Measurements from ENCODE around the gene CEP128.

The CEP128 gene

DNA sequence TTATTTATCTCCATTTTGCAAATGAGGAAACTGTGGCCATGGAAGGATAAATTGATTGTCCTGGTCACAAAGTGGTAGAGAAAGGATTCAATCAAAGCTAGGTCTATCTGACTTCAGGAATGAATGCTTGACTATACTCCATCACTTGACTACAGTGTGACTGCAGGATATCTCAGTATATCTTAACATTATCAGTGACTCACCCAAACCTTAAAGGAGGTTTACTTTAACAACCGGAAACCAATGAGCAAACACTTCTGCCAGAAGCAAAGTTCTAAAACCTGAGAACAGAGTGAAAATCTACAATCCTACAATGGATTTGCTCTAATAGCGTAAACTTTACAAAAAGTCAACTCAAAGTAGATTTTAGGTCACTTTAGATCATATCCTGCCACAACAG lies 277.0 kb downstream of the CEP128 start:
- DNase-seq (ENCODE audit: low spot score), result no peak

DNA sequence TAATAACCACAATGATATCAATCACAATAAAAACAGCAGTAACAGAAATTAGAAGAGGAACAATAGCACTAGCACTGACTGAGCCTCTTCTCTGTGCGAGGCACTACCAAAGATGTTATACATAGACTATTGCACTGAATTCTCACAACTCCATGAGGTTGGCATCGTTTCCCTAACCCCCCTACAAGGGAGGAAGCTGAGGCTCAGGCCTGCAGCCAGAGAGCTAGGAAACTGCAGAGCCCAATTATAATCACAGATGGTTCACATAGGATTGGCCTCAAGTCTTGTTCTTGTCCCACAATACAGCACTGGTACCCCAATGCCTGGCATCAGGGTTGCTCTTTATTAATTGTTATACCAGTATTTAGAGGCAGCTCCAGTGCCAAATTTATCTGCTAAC lies 278.0 kb downstream of the CEP128 start:
- DNase-seq (ENCODE audit: low spot score), result no peak

DNA sequence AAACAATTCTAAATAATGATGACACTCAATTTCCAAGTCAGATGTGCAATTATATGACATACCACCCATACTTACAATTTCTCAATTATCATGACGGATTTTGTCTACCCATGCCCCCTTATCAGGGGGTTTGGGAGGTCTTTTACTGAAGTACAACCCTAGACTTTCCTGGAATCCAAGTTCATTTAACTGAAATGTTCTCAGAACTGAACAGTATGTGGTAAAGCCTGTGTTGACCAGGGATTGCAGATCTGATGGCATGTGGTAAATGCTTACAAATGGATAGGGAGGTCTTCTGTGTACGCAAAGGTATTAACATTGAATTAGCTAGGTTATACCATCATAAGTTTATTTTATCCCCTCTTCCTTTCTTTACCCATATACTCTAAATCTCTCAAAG lies 281.8 kb downstream of the CEP128 start:
- no peak for DNase-seq (ENCODE audit: low spot score)

DNA sequence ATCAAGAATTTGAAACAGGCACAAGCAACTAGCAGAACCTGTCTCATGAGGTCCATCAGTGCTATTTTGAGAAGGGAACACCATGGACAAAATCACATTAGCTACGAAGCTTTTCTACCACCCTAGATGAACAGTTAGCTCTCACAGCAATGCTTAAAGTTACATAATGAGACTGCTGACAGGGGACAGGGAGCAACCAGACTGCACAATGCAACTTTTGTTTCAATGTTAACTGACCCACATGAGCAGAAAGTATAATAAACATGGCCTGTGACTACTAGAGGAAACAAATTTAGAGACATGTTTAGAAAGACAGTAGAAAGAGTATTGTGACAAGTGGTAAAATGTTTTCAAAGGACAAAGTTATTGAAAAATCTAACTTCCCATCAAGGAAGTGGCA lies 282.8 kb downstream of the CEP128 start:
- DNase-seq (ENCODE audit: low spot score), result no peak

DNA sequence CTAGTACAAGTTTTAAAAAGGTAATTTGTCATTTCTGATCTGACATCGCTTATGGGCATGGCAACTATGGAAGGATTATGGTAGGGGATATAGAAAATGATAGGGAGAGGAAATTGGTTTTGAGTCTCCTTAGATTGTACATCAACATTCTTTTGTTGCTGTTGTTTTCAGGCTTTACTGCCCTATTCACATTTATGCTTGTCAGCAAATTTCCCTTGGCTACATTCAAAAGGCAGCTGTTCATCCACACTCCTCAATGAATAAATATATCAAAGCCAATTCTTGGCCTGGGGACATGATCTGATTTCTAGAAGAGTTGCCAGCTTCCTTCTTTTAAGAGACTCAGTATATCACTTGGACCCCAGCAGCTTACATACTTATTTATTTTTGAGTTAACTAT lies 283.4 kb downstream of the CEP128 start:
- no peak for DNase-seq (ENCODE audit: low spot score)

DNA sequence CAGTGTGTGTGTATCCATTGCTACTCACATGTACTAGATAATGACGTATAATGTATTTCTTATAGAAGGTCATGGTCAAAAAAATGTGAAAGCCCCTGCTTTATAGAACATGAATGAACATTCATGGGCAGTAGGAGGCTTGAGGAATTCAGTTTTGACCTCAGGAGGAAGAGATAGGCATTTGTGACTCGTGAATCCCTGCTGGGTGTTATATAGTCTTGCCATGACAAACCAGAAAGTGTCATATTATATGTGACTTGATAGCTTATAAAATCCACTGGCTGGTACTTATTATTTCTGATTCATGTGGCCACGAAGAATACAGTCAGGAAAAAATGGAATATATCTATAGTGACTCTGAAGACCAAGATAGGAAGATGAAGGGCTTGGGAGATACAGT lies 287.6 kb downstream of the CEP128 start:
- no peak for DNase-seq (ENCODE audit: low spot score)

DNA sequence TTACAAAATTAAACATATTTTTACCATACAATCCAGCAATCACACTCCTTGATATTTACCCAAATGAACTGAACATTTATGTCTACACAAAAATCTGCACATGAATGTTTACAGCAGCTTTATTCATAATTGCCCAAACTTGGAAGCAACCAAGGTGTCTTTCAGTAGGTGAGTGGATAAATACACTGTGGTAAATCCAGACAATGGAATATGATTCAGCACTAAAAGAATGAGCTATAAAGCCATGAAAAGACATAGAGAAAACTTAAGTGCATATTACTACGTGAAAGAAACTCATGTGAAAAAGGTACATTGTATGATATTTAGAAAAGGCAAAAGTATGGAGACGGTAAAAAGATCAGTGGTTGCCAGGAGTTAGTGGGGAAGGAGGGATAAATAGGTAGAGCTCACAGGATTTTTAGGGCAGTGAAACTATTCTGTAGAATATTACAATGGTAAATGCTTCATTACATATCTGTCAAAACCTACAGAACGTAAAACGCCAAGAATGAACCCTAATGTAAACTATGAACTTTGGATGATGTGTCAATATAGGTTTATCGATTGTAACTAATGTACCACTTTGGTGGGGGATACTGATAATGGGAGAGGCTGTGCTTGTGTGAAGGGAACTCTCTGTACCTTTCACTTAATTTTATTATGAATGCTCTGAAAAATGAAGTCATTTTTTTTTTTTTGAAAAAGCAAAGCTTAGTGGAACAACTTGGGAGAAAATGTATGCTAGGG lies 295.7 kb downstream of the CEP128 start:
- no peak for DNase-seq (ENCODE audit: low spot score)

DNA sequence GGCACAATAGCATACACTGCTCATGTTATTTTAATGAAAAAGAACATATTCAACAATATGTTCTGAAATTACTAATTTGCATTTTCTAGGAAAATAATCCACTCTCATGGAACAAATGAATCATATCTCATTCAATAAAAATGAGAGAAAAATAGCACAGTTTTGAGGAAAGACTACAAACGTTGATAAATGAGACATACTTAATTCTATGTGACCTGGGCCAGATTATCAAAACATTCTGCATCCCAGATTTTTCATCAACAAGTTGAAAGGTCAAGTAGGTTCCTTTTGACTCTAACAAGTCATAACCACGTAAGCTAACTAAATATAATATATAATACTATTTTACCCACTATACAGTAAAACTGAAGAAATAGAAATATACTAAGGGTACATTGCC lies 296.7 kb downstream of the CEP128 start:
- DNase-seq (ENCODE audit: low spot score), result no peak

DNA sequence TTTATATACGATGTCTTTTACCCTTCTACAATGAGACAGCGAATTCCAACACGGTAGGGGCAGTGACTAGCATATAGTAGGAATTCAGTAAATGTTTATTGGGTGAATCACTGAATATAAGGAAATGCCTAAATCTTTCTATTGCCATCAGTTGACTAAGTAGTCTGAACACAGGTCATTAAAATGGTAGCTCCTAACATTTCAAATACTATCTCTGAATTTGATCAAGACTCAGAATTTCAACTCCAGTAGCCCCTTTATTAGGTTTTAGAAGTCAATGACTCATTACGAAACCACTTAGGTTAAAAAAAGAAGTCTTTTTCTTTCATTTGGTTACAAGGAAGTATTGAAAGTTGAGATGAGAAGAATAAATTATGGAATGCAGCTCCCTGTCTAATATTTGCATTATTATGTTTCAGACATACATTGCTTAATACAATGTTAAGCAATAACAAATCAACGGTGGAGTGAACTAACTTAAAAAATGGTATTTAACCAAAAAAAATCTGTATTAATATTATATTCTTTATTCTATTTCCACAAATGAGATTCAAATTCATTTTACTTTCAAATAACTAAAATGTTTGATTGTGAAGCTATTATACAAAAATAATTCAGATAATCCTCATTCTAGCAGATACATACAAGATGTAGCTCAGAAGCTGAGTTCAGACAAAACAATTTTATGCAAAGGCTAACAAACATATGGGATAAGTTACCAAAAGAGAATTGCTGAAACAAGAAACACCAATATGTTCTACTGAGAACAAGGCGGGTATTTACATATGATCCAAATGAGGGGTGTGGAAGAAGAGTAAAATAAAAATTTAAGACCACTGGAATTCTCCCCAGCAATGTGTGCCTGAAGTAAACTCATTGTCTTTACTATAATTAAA lies 302.7 kb downstream of the CEP128 start:
- DNase-seq (ENCODE audit: low spot score), result peak; percentile 5

DNA sequence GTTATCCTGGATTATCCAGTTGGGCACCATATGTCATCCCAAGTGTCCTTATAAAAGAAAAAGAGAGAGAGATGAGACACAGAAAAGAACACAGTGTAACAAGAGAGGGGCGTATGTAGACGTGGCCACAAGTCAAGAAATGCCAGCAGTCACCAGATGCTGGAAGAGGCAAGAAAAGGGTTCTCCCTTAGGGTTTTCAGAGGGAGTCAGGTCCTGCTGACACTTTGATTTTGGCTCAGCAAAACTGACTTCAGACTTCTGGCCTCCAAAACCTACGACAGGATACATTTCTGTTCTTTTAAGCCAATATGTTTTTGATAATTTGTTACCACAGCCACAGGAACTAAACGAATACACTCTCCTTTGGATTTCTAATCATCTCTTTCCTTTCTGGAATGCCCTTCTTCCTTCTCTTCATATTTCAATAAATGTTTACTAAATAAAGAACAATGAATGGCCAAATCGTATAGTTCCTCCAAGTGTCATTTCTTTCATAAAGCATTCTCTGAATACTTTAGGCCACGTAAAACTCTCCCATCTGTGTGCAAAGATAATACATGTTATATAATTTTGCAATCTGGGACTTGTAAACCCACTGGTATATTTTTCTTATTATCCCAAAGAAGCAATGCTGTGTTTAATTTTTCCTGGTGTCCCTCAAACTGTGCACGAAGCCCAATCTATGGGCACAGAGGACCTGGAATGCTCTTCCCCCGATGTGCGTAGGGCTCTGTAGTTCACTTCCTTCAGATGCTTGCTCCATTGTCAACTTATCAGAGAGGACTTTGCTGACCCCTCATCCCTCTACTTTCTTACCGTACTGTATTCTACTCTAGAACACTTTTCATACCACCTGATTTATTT lies 303.6 kb downstream of the CEP128 start:
- peak; percentile 6 for DNase-seq (ENCODE audit: low spot score)

DNA sequence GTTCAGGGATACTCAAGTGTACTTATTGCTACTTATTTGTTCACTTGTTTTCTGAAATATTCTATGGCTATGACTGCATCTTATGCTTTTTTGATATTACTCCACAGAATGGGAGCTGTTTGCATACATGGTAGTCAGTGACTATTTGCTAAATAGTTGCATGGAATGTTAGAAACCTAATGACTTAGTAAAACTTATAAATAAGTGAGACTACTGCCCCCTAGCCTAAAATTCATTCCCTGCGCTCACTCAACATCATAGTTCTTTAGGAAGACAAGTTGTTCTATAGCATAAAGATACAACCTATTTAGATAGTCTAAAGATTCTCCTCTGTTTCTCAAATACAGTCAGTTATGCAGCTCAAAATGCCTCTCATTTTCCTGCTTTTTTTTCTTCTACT lies 305.5 kb downstream of the CEP128 start:
- DNase-seq (ENCODE audit: low spot score), result no peak

DNA sequence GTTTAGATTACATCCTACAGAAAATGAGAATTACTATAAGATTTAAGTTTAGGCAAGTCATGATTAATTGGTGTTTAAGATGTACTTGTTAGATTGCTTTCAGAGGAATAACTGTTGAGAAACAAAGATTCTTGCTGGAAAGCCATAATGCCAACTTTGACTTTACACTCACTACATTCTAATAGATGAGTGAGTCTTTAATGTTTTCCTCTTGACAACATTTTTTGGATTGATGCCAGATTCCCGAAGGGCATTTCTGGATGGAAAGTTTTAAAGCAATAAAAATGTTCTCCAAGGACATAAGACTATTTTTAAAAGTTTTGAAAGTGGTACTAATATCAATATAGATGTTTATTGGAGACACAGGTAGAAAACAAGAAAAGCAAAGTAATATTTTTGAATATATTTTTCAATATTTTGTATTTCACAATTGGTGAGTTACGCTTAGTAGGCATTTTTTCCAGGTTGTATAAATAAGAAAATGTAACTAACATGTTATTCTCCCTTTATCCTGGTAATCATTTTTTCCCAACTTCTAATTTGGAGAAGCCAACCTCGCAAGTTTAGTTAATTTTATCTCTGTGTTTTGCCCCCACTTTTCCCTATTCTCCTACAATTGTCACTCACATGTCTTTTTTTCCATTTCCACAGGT lies 307.3 kb downstream of the CEP128 start:
- DNase-seq (ENCODE audit: low spot score), result peak; percentile 8

DNA sequence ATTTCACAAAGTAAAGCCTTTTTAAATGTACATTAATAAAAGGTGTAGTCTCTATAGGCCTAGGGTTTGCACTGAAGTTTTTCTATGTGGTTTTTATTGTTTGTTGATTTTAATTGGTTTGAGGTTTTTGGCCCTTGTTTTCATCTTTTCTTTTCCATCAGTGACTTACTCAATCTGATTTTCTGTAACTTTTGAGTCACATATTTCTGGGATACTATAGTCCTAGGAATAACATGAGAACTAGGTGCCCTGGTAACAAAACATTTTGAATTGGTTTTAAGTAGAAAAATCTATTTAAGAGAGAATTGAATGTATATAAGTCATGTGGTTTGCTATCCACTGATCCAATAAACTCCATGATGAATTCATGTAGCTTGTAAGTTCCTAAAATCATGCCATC lies 311.9 kb downstream of the CEP128 start:
- DNase-seq (ENCODE audit: low spot score), result no peak

DNA sequence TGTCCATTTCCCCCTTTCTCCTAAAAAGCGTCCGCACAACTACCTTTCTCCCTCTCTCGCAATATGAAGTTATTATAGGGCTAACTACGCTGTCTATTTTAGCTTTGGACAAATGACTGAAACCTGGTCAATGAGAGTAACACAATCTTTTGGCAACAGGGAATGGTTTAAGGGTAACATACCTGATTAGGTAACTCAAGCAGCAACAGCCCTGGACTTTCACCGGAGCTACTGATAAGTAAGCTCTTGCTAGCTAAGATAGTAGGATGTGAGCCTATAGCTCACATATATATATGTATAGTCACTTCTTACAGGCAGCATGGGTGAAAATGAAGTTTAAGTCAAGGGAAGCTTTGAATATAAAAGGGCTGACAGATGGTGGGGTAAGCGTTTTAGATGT lies 313.0 kb downstream of the CEP128 start:
- no peak for DNase-seq (ENCODE audit: low spot score)

DNA sequence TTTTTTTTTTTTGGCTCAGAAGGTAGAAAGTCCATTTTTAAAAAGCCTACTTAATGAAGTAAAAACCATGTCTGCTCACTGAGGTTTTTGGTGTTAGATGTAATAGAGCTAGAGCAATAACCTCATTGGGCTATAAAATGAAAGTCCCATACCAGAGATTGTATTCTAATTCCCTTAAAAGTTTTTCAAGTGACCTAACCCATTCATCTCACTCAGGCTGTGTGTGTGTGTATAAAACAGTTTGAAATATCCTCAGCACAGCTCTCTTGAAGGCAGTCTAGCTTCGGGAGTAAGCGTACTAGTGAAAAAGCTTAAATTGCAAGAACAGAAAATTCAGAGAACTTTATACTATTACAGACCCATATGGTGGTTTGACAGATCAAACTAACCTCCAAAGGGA lies 313.8 kb downstream of the CEP128 start:
- no peak for DNase-seq (ENCODE audit: low spot score)

DNA sequence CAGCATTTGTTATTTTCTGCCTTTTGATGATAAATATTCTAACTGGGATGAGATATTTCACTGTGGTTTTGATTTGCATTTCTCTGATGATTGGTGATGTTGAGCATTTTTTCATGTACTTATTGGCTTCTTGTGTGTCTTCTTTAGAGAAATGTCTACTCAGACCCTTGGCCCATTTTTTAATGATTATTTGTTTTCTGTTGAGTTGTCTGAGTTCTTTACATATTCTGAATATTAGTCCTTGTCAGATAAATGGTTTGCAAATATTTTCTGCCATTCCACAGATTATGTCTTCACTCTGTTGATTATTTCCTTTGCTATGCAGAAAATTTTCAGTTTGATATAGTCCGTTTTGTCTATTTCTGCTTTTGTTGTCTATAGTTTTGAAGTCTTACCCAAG lies 317.0 kb downstream of the CEP128 start:
- DNase-seq (ENCODE audit: low spot score), result no peak

DNA sequence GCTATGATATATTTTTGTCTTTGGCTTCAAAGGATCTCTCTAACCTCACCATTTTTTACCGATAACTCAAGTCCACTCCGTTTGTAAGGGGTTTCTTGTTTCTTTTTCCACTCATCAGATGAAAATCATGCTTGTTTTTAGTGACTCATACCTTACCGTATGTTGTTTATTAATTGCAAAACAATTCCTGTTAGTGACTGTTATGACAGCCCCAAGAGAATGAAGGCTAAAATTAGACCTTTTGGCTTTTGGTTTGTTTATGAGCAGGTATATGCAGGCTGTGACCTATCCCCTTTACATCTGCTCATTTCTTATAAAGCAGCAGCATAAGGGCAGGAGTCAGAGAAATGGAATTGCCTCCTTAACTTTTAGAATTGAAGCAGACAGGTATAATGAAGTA lies 319.8 kb downstream of the CEP128 start:
- DNase-seq (ENCODE audit: low spot score), result peak; percentile 21

DNA sequence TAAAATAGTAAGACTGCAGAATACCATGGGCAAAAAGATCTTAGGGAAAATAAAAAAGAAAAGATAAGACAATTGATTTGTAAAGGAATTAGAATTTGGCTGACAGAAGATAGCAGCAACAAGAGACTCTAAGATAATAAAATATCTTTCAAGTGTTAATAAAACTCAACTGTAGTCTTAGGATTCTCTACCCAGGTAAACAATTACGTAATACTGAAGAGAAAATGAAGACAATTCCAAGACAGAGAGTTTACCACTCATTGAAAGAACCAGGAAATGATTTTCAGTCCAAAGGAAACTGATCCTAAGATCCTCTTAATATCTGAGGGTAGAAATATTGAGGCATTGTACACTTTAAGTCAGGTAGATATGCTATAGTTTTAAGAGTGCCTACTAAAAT lies 321.1 kb downstream of the CEP128 start:
- no peak for DNase-seq (ENCODE audit: low spot score)

DNA sequence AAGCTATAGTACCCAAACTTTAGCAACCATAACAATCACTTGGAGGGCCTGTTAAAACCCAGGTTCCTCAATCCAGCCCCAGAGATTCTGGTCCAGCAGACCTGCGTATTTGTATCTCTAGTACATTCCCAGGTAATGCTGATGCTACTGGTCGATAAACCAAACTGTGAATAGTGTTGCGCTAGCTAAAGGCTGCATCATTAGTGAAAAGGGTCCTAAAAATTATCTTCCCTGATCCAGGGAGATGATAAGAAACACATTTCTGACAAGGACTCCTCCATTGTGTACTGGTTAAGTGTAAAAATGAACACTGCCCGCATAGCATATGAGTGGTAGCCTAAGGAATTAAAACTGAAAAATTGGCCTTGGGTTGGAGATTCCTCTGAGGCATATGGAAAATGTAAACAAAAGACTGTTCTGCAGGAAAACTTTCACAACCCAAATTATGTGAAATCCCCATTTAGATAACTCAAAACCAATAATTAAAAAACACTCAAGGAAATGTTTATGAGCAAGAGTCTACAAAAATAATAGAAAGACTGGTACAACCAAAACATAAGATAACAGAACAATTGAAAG lies 322.7 kb downstream of the CEP128 start:
- DNase-seq (ENCODE audit: low spot score), result no peak

DNA sequence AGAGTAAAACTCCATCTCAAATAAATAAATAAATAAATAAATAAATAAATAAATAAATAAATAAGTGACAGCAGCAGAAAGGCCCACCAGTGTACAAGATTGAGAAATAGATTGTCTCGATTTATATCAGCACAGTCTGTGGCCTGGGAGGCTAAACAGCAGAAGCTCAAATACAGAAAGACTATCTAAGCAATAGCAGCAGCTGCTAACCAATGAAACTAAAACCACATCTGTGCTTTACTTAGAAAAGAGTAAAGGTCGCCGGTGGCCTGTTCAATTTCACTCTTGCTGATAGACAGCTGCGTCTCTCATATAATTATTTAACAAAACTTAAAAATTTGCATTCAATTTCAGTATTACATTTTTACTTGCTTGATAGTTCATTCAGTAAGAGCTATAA lies 325.7 kb downstream of the CEP128 start:
- DNase-seq (ENCODE audit: low spot score), result no peak

DNA sequence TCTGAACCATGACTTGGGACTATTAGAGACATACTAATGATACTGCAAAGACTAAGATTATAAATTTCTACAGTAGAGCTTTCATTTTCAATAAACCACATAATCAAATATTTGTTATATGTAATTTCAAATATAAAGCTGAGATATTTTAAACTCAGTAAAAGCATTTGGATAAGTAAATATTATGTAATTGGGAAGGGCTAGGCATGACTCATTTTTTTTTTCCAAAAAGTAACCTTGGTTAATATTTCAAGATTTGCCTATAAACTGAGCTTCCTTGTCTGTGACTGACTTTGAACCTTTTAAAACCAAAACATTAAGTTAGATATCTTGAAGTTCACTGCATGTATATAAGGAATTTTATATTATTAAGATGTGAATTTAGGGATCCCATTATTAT lies 332.5 kb downstream of the CEP128 start:
- no peak for DNase-seq (ENCODE audit: low spot score)

DNA sequence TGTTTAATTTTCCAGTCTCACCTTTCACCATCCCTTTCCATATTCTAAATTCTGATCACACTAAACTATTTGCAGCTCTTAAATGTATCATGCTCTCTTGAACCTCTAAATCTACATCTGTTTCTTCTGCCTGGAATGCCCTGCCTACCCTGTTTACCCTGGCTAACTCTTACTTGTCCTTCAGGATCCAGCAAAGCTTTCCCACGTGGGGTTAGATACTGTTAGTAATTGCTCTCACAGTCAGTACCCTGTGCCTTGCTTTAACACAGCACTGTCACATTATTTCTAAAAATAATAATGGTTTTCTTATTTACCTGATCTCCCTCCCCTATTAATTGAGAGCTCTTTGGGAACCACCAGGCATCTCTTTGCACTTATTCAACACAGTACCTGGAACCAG lies 333.0 kb downstream of the CEP128 start:
- no peak for DNase-seq (ENCODE audit: low spot score)

Measured in AG08395 (cell line).